HG03045 (cell line): Measurements from ENCODE around the gene SERPINB1.
"Not testable (repeated sequence)": the region's sequence is repeated elsewhere in the genome, so short reads cannot be mapped to it uniquely, and the experiment has no call there.

Source experiments
- ATAC-seq: cut with Tn5 transposase; IDR thresholded peaks from one replicate; pipeline ENCODE4 v1.9.1; 2021; ENCODE audit warnings: mild to moderate bottlenecking, moderate library complexity; ENCODE audit not compliant: unreplicated experiment

Gene SERPINB1

GRCh38 chr6:2819115-2819514, 22.5 kb downstream of the SERPINB1 start:
- no peak for ATAC-seq

- no peak for ATAC-seq
These were observed 23.1 kb downstream of the SERPINB1 start for GRCh38 chr6:2818593-2818992.

- ATAC-seq = no peak
These were observed 23.7 kb downstream of the SERPINB1 start for GRCh38 chr6:2817903-2818443.

- ATAC-seq = no peak
These were observed 25.5 kb downstream of the SERPINB1 start for GRCh38 chr6:2816158-2816557.

GRCh38 chr6:2812695-2813094, 29.0 kb downstream of the SERPINB1 start:
- ATAC-seq = no peak

- ATAC-seq = no peak
These were observed 31.5 kb downstream of the SERPINB1 start for GRCh38 chr6:2810092-2810671.

- no peak for ATAC-seq
These were observed 32.6 kb downstream of the SERPINB1 start for GRCh38 chr6:2809015-2809414.

GRCh38 chr6:2807342-2808090, 34.1 kb downstream of the SERPINB1 start:
- no peak for ATAC-seq

- ATAC-seq = no peak
These were observed 35.0 kb downstream of the SERPINB1 start for GRCh38 chr6:2806644-2807043.

- ATAC-seq = no peak
These were observed 36.6 kb downstream of the SERPINB1 start for GRCh38 chr6:2805031-2805430.

- no peak for ATAC-seq
These were observed 37.1 kb downstream of the SERPINB1 start for GRCh38 chr6:2804516-2804915.

- ATAC-seq = no peak
These were observed 37.8 kb downstream of the SERPINB1 start for GRCh38 chr6:2803731-2804429.

GRCh38 chr6:2802521-2803060, 39.1 kb downstream of the SERPINB1 start:
- ATAC-seq = no peak

GRCh38 chr6:2801687-2802086, 40.0 kb downstream of the SERPINB1 start:
- ATAC-seq = not testable (repeated sequence)

- no peak for ATAC-seq
These were observed 40.9 kb downstream of the SERPINB1 start for GRCh38 chr6:2800552-2801316.

- ATAC-seq = no peak
These were observed 41.6 kb downstream of the SERPINB1 start for GRCh38 chr6:2799936-2800527.

- no peak for ATAC-seq
These were observed 43.0 kb downstream of the SERPINB1 start for GRCh38 chr6:2798586-2799134.

- no peak for ATAC-seq
These were observed 44.1 kb downstream of the SERPINB1 start for GRCh38 chr6:2797564-2798031.

GRCh38 chr6:2796861-2797260, 44.8 kb downstream of the SERPINB1 start:
- ATAC-seq = no peak

GRCh38 chr6:2795956-2796355, 45.7 kb downstream of the SERPINB1 start:
- no peak for ATAC-seq
